Chondrocyte (in vitro differentiated cells): ENCODE data around the gene PPP1R12C. TPM values are rescaled to one million over a fixed set of nuclear protein-coding genes. Genes with fewer than 3 reads are reported as not detected.
"Not testable (repeated sequence)": the region's sequence is repeated elsewhere in the genome, so short reads cannot be mapped to it uniquely, and the experiment has no call there.

Experiments
- DNase-seq: peaks from one replicate; pipeline ENCODE4 v3.0.0; 2021; ENCODE audit warnings: mixed read lengths, low spot score
- H3K27ac Mint-ChIP-seq: one replicate; pipeline ENCODE4 v1.8.0; 2021; ENCODE audit warnings: mild to moderate bottlenecking, moderate library complexity, mixed read lengths; ENCODE audit not compliant: unreplicated experiment
- H3K27me3 Mint-ChIP-seq: 2 replicates; pipeline ENCODE4 v1.8.0; 2021; ENCODE audit warnings: low read depth, mixed read lengths
- H3K36me3 Mint-ChIP-seq: 2 replicates; pipeline ENCODE4 v1.8.0; 2021; ENCODE audit warnings: low read depth, mixed read lengths
- H3K4me1 Mint-ChIP-seq: 2 replicates; pipeline ENCODE4 v1.8.0; 2021; ENCODE audit warnings: low read depth, mild to moderate bottlenecking, mixed read lengths
- H3K4me3 Mint-ChIP-seq: one replicate; pipeline ENCODE4 v1.8.0; 2021; ENCODE audit warnings: mild to moderate bottlenecking, moderate library complexity, mixed read lengths; ENCODE audit not compliant: unreplicated experiment
- H3K9me3 Mint-ChIP-seq: 2 replicates; pipeline ENCODE4 v1.8.0; 2021; ENCODE audit warnings: low read depth, mixed read lengths
- CTCF ChIP-seq: fragments of 200-600 bp; sonication (generic); IDR thresholded peaks from 2 replicates; pipeline ENCODE4 v1.5.0; 2021; ENCODE audit warnings: antibody characterized with exemption, mild to moderate bottlenecking, moderate library complexity
- total RNA-seq: library from RNA; stranded (reverse); gene quantifications from 3 replicates; pipeline ENCODE4 v1.2.1, GENCODE V29; 2021

Gene PPP1R12C
- total RNA-seq, 1 donor from 2014 or later: 103 TPM

- no peak overlapping the region for H3K27ac Mint-ChIP-seq
- no peaks in the 10 kb centered on the region for H3K9me3 Mint-ChIP-seq
These were observed 54.0 kb downstream of the PPP1R12C start for GRCh38 chr19:55063492-55063843.

GRCh38 chr19:55062735-55063491 is 54.5 kb downstream of the PPP1R12C start, which contains the start of gene RDH13:
RDH13 (minus strand) TSS chr19:55063148; CDS start chr19:55063032, 116 bp downstream.
- Mint-ChIP-seq H3K27ac (no peak within 1 kb of the TSS), H3K4me3 (peak within 1 kb of the TSS; percentile 80), H3K4me1 (peaks cover 13% of the 10 kb centered on the region), H3K27me3 (peaks cover 8% of the 10 kb centered on the region), H3K36me3 (peaks cover 3% of the 10 kb centered on the region), H3K9me3 (no peaks in the 10 kb centered on the region)
- TF ChIP-seq CTCF: peak; percentile 14
- DNase-seq: peak; percentile 98

More at GRCh38 chr19:55063492-55063843, 54.0 kb downstream of the PPP1R12C start:
- H3K4me3 Mint-ChIP-seq: no peak overlapping the region
- H3K4me1 Mint-ChIP-seq: peaks cover 13% of the 10 kb centered on the region
- DNase-seq: no peak
- peaks cover 8% of the 10 kb centered on the region for H3K27me3 Mint-ChIP-seq
- TF ChIP-seq CTCF: no peak
- H3K36me3 Mint-ChIP-seq: peaks cover under 1% of the 10 kb centered on the region

GRCh38 chr19:55060287-55060686 is 57.1 kb downstream of the PPP1R12C start:
- peak overlapping the region; percentile 41 for H3K27ac Mint-ChIP-seq
- peaks cover 14% of the 10 kb centered on the region for H3K36me3 Mint-ChIP-seq
- DNase-seq, H3K9me3 Mint-ChIP-seq, H3K4me3 Mint-ChIP-seq, H3K27me3 Mint-ChIP-seq: not testable (repeated sequence)
- H3K4me1 Mint-ChIP-seq: peaks cover 13% of the 10 kb centered on the region

- Mint-ChIP-seq H3K9me3 (no peaks in the 10 kb centered on the region), H3K4me3 (no peak overlapping the region), H3K36me3 (peaks cover 16% of the 10 kb centered on the region), H3K27me3 (no peaks in the 10 kb centered on the region), H3K27ac (no peak overlapping the region), H3K4me1 (peaks cover 13% of the 10 kb centered on the region)
- DNase-seq: no peak
- peak; percentile 25 for TF ChIP-seq CTCF
These were observed 58.4 kb downstream of the PPP1R12C start for GRCh38 chr19:55058781-55059610.

- H3K9me3 Mint-ChIP-seq: no peaks in the 10 kb centered on the region
- no peaks in the 10 kb centered on the region for H3K27me3 Mint-ChIP-seq
- peaks cover 6% of the 10 kb centered on the region for H3K4me1 Mint-ChIP-seq
- no peak overlapping the region for H3K27ac Mint-ChIP-seq
- H3K4me3 Mint-ChIP-seq: no peak overlapping the region
- DNase-seq: no peak
- no peak for TF ChIP-seq CTCF
- peaks cover 23% of the 10 kb centered on the region for H3K36me3 Mint-ChIP-seq
These were observed 60.6 kb downstream of the PPP1R12C start for GRCh38 chr19:55056827-55057226.
